ENCODE measurements around the gene ENOX1.

The ENOX1 gene

DNA sequence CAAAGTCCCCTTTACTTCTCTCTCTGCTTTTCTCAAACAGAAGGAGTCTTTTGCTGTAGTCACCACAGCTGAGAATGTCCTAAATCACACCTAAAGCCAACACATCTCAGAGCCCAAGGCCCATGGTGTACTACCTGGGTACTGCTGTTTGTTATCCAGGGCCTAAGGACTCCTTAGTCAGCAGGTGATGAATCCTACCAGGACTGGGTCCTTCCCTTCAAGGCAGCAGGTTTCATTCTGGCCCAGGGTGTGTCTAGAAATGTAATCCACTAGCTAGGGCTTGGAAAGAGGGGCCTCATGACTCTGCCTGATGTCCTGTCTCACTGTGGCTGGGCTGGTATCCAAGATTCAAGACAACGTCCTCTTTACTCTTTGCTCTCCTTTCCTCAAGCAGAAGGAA lies 36.2 kb upstream of the ENOX1 start:
- no peak for TF ChIP-seq ZNF8 (CRISPR knock-in tag; IDR thresholded peaks at IDR 0.05)
- no peak for TF ChIP-seq ZNF70 (CRISPR knock-in tag; IDR thresholded peaks at IDR 0.05)
- TF ChIP-seq, protein P1, sequence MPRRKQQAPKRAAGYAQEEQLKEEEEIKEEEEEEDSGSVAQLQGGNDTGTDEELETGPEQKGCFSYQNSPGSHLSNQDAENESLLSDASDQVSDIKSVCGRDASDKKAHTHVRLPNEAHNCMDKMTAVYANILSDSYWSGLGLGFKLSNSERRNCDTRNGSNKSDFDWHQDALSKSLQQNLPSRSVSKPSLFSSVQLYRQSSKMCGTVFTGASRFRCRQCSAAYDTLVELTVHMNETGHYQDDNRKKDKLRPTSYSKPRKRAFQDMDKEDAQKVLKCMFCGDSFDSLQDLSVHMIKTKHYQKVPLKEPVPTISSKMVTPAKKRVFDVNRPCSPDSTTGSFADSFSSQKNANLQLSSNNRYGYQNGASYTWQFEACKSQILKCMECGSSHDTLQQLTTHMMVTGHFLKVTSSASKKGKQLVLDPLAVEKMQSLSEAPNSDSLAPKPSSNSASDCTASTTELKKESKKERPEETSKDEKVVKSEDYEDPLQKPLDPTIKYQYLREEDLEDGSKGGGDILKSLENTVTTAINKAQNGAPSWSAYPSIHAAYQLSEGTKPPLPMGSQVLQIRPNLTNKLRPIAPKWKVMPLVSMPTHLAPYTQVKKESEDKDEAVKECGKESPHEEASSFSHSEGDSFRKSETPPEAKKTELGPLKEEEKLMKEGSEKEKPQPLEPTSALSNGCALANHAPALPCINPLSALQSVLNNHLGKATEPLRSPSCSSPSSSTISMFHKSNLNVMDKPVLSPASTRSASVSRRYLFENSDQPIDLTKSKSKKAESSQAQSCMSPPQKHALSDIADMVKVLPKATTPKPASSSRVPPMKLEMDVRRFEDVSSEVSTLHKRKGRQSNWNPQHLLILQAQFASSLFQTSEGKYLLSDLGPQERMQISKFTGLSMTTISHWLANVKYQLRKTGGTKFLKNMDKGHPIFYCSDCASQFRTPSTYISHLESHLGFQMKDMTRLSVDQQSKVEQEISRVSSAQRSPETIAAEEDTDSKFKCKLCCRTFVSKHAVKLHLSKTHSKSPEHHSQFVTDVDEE (CRISPR knock-in tag; IDR thresholded peaks at IDR 0.05), result no peak
- no peak for TF ChIP-seq CSDC2 (CRISPR knock-in tag; IDR thresholded peaks at IDR 0.05)
- TF ChIP-seq TCF4 (CRISPR knock-in tag; IDR thresholded peaks at IDR 0.05; ENCODE audit: borderline replicate concordance), result no peak
- no peak for TF ChIP-seq TOX (CRISPR knock-in tag; IDR thresholded peaks at IDR 0.05; ENCODE audit: borderline replicate concordance)
- no peak for TF ChIP-seq ZNF565 (CRISPR knock-in tag; conservative IDR thresholded peaks at IDR 0.05; ENCODE audit: low read depth)
- no peak for TF ChIP-seq ESRRG (CRISPR knock-in tag; IDR thresholded peaks at IDR 0.05)
- no peak for TF ChIP-seq OSR1 (CRISPR knock-in tag; IDR thresholded peaks at IDR 0.05)
- no peak for TF ChIP-seq PPARA (CRISPR knock-in tag; IDR thresholded peaks at IDR 0.05; ENCODE audit: borderline replicate concordance)
- no peak for ATAC-seq

DNA sequence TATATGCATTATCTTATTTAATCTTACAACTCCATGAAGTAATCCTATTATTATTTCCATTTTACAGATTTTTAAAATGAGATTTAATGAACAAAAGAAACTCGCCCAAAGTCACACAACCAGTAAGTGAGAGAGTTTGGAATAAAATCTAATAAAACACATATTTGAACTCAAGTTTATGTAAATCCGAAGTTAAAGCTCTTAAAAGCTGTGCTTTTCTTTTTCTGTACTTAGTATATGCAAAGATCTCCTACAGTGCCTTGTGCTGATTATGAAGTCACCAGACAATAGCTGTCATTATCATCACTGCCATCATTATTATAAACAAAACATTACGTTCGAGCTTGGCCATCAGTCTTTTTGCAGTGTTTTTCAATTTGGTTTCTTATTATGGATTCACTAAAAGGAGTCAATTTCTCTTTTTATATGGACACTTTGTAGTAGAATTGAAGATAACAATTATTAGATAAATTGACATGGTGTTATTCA lies 29.7 kb upstream of the ENOX1 start:
- no peak for ATAC-seq
- TF ChIP-seq CSDC2 (CRISPR knock-in tag; IDR thresholded peaks at IDR 0.05) (no peak), TCF4 (CRISPR knock-in tag; IDR thresholded peaks at IDR 0.05; ENCODE audit: borderline replicate concordance) (no peak), ARNTL (CRISPR knock-in tag; IDR thresholded peaks at IDR 0.05; ENCODE audit: borderline replicate concordance, low read depth) (no peak), ZC3H10 (CRISPR knock-in tag; IDR thresholded peaks at IDR 0.05) (no peak)
- TF ChIP-seq, protein P2, sequence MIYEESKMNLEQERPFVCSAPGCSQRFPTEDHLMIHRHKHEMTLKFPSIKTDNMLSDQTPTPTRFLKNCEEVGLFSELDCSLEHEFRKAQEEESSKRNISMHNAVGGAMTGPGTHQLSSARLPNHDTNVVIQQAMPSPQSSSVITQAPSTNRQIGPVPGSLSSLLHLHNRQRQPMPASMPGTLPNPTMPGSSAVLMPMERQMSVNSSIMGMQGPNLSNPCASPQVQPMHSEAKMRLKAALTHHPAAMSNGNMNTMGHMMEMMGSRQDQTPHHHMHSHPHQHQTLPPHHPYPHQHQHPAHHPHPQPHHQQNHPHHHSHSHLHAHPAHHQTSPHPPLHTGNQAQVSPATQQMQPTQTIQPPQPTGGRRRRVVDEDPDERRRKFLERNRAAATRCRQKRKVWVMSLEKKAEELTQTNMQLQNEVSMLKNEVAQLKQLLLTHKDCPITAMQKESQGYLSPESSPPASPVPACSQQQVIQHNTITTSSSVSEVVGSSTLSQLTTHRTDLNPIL (CRISPR knock-in tag; IDR thresholded peaks at IDR 0.05; ENCODE audit: low read depth), result no peak

DNA sequence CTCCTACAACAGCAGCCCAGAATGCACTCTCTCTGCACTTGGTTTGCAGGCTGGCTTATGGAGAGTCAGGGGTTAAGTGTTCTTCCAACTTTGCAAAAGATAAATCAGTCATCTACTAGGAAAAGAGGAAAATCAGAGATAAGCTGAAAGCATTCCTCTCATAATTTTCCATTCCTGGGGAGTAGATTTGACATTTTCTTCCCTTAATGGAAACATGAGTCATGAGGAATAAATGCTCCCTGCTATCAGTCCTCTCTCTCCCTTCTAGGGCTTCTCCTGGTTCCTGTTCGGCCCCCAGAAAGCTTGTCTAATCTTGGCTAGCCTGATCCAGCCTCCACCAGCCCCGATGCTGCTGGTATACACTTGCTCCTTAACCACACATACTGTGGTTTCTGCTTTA lies 28.4 kb upstream of the ENOX1 start:
- peak; percentile 98 for ATAC-seq
- TF ChIP-seq ZNF565 (CRISPR knock-in tag; conservative IDR thresholded peaks at IDR 0.05; ENCODE audit: low read depth), result 0 out of 2 replicates have a peak, but pooled peaks have one; percentile 48
- no peak for TF ChIP-seq BACH2 (CRISPR knock-in tag; IDR thresholded peaks at IDR 0.05; ENCODE audit: borderline replicate concordance)
- peak; percentile 97 for TF ChIP-seq GLIS3 (CRISPR knock-in tag; IDR thresholded peaks at IDR 0.05)
- no peak for TF ChIP-seq PPARA (CRISPR knock-in tag; IDR thresholded peaks at IDR 0.05; ENCODE audit: borderline replicate concordance)
- TF ChIP-seq ARNTL (CRISPR knock-in tag; IDR thresholded peaks at IDR 0.05; ENCODE audit: borderline replicate concordance, low read depth), result no peak
- TF ChIP-seq, protein P2 (CRISPR knock-in tag; IDR thresholded peaks at IDR 0.05; ENCODE audit: low read depth), result peak; percentile 95
- TF ChIP-seq TCF4 (CRISPR knock-in tag; IDR thresholded peaks at IDR 0.05; ENCODE audit: borderline replicate concordance), result no peak
- no peak for TF ChIP-seq ZFP30 (CRISPR knock-in tag; IDR thresholded peaks at IDR 0.05)
- TF ChIP-seq ZNF8 (CRISPR knock-in tag; IDR thresholded peaks at IDR 0.05), result peak; percentile 45; the same call in 1 of the 2 replicates
- TF ChIP-seq, protein P3, sequence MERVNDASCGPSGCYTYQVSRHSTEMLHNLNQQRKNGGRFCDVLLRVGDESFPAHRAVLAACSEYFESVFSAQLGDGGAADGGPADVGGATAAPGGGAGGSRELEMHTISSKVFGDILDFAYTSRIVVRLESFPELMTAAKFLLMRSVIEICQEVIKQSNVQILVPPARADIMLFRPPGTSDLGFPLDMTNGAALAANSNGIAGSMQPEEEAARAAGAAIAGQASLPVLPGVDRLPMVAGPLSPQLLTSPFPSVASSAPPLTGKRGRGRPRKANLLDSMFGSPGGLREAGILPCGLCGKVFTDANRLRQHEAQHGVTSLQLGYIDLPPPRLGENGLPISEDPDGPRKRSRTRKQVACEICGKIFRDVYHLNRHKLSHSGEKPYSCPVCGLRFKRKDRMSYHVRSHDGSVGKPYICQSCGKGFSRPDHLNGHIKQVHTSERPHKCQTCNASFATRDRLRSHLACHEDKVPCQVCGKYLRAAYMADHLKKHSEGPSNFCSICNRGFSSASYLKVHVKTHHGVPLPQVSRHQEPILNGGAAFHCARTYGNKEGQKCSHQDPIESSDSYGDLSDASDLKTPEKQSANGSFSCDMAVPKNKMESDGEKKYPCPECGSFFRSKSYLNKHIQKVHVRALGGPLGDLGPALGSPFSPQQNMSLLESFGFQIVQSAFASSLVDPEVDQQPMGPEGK (CRISPR knock-in tag; IDR thresholded peaks at IDR 0.05; ENCODE audit: borderline replicate concordance), result peak; percentile 99
- TF ChIP-seq SNAI2 (CRISPR knock-in tag; IDR thresholded peaks at IDR 0.05), result no peak
- peak; percentile 100 for TF ChIP-seq ISL1 (CRISPR knock-in tag; IDR thresholded peaks at IDR 0.05)
- TF ChIP-seq ZC3H10 (CRISPR knock-in tag; IDR thresholded peaks at IDR 0.05), result peak; percentile 85
- TF ChIP-seq ESRRG (CRISPR knock-in tag; IDR thresholded peaks at IDR 0.05), result no peak
- TF ChIP-seq ZFP3 (CRISPR knock-in tag; IDR thresholded peaks at IDR 0.05), result peak; percentile 77; the same call in 1 of the 2 replicates
- TF ChIP-seq, protein P4, sequence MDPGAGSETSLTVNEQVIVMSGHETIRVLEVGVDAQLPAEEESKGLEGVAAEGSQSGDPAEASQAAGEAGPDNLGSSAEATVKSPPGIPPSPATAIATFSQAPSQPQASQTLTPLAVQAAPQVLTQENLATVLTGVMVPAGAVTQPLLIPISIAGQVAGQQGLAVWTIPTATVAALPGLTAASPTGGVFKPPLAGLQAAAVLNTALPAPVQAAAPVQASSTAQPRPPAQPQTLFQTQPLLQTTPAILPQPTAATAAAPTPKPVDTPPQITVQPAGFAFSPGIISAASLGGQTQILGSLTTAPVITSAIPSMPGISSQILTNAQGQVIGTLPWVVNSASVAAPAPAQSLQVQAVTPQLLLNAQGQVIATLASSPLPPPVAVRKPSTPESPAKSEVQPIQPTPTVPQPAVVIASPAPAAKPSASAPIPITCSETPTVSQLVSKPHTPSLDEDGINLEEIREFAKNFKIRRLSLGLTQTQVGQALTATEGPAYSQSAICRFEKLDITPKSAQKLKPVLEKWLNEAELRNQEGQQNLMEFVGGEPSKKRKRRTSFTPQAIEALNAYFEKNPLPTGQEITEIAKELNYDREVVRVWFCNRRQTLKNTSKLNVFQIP (CRISPR knock-in tag; IDR thresholded peaks at IDR 0.05; ENCODE audit: borderline replicate concordance, low read depth), result peak; percentile 70; the same call in 1 of the 2 replicates
- TF ChIP-seq RARB (CRISPR knock-in tag; IDR thresholded peaks at IDR 0.05), result no peak
- TF ChIP-seq OSR1 (CRISPR knock-in tag; IDR thresholded peaks at IDR 0.05), result no peak
- TF ChIP-seq, protein P5, sequence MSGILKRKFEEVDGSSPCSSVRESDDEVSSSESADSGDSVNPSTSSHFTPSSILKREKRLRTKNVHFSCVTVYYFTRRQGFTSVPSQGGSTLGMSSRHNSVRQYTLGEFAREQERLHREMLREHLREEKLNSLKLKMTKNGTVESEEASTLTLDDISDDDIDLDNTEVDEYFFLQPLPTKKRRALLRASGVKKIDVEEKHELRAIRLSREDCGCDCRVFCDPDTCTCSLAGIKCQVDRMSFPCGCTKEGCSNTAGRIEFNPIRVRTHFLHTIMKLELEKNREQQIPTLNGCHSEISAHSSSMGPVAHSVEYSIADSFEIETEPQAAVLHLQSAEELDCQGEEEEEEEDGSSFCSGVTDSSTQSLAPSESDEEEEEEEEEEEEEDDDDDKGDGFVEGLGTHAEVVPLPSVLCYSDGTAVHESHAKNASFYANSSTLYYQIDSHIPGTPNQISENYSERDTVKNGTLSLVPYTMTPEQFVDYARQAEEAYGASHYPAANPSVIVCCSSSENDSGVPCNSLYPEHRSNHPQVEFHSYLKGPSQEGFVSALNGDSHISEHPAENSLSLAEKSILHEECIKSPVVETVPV (CRISPR knock-in tag; IDR thresholded peaks at IDR 0.05), result peak; percentile 81; the same call in 1 of the 2 replicates
- TF ChIP-seq CSDC2 (CRISPR knock-in tag; IDR thresholded peaks at IDR 0.05), result peak; percentile 91
- no peak for TF ChIP-seq TOX (CRISPR knock-in tag; IDR thresholded peaks at IDR 0.05; ENCODE audit: borderline replicate concordance)
- TF ChIP-seq, protein P1 (CRISPR knock-in tag; IDR thresholded peaks at IDR 0.05), result no peak; the same call in 1 of the 2 replicates
- TF ChIP-seq ZNF70 (CRISPR knock-in tag; IDR thresholded peaks at IDR 0.05), result no peak
